Non-pigmented ciliary epithelial cell (primary cell): ENCODE measurements around the gene OR4C45.
A peak's percentile ranks its signal among the peaks of the same experiment; 100 is the strongest.
"Not testable (repeated sequence)": the region's sequence is repeated elsewhere in the genome, so short reads cannot be mapped to it uniquely, and the experiment has no call there.

Source experiments
- DNase-seq: peaks from one replicate; pipeline ENCODE4 v3.0.0-alpha.2; 2010; ENCODE audit warnings: low read depth

Gene OR4C45

DNA sequence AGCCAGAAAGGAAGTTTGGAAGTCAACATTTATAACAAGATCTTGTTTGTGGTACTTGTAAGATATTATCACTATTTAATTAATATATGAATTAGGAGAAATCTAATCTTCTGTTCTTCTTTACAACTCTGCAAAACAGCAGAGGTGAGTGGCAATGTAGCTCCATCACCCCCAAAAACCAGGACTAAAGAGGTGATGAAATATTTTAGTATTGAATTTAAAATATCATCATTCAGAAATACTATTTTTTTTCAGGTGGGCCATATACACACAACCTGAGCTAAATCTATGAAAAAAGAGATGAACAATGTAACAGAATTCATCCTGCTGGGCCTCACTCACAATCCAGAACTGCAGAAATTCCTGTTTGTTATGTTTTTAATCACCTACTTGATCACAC, at the start of gene OR4C45:
Gene OR4C45, plus strand, starts transcription at position 301 of the 400 bp plus-strand sequence.
- no peak for DNase-seq

DNA sequence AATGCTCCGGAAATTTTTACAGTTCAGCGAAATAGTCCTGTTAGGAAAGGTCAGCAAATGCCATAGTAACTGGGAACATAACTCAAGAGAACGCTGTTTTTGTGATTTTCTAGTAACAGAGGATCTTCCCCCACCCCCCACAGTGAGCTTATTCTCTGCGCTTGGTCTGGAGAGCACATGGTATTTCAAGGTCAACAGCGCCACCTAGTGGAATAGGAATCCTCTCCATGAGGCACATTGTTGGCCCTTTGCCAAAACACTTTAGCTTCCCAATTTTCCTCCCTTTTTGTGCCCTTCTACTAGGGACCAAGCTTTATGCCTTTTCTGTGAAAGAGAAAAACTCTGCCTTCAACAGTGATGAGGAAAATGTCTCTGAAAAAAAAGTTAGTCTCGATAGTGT, 37.1 kb upstream of the OR4C45 start:
- DNase-seq: peak; percentile 3

DNA sequence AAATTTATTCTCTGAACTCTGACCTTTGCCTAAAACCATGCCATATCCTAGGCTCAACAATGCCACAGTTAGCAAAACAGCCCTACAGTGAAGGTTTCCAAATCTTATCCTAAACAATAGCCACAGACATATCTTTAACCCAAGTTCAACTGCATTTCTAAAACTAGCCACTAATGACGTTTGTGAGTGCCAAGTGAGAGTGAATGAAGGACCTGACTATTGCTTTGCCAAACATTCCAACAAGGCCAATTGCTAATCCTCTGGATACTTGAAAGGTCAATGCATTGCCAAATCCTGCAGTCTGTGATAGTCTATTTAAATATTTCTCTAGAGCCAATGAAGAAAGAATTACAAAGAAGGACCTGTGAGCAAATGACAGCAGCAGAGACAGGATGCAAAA, 2.5 kb upstream of the OR4C45 start:
- no peak for DNase-seq

DNA sequence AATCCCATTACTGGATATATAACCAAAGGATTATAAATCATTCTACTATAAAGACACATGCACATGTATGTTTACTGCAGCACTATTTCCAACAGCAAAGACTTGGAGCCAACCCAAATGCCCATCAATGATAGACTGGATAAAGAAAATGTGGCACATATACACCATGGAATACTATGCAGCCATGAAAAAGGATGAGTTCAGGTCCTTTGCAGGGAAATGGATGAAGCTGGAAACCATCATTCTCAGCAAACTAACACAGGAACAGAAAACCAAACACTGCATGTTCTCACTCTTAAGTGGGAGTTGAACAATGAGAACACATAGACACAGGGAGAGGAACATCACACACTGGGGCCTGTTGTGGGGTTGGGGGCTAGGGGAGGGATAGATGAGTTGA, 3.6 kb downstream of the OR4C45 start:
- DNase-seq: not testable (repeated sequence)

DNA sequence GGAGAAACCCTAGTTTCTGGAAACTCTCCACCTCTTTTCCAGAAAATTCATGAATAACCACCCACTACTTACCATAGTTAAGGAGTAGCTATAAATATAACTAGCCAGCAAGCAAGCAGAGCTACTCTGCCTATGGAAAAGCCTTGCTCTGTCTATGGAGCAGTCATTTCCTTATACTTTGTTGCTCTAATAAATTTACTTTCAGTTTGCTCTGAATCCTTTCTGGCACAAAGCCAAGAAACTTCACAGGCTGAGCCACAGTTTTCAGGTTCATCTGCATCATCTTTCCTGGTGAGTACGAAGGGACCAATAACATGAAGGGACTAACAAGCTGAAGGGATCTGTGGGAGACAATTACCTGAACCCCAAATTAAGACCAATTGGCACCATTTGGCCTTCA, 4.6 kb downstream of the OR4C45 start:
- DNase-seq: no peak

DNA sequence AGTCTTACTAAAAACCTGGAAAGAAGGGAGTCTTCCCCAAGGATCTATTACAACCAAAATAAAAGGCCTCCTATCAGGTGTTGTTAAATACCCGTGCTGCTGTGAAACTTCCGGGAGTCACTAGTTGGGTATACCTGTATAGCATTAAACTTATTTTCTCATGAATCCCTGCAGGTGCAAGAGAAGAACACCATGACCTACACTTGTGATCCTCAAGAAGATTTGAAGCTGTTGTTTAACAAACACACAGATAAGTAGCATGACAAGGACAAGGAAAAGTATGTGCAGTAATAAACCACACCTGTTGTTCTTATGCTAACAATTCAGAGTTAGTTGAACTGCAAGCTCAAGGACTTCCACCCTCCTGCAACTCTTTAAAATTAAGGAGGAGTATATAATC, 12.0 kb downstream of the OR4C45 start:
- no peak for DNase-seq

DNA sequence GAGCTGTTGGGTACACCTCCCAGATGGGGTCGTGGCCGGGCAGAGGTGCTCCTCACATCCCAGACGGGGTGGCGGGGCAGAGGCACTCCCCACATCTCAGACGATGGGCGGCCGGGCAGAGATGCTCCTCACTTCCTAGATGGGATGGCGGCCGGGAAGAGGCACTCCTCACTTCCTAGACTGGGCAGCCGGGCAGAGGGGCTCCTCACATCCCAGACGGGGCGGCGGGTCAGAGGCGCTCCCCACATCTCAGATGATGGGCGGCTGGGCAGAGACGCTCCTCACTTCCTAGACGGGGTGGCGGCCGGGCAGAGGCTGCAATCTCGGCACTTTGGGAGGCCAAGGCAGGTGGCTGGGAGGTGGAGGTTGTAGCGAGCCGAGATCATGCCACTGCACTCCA, 30.4 kb downstream of the OR4C45 start:
- not testable (repeated sequence) for DNase-seq

DNA sequence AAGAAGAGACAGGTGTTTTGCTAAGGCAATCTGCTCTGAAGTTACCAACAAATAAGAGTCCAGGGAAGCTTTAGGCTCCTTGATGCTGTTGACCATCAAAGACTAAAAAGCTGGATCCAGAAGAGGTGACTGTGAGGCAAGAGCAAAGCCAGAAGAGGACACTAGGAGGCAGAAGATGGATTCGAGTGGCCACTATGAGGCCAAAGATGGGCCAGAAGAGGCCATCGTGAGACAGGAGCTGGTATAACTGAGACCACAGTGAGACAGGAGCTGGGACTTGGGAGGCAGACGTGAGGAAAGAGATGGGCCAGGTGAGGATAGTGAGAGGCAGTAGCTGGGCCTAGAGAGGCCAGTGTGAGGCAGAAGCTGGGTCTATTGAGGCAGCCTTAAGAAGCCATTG, 37.7 kb downstream of the OR4C45 start:
- no peak for DNase-seq

DNA sequence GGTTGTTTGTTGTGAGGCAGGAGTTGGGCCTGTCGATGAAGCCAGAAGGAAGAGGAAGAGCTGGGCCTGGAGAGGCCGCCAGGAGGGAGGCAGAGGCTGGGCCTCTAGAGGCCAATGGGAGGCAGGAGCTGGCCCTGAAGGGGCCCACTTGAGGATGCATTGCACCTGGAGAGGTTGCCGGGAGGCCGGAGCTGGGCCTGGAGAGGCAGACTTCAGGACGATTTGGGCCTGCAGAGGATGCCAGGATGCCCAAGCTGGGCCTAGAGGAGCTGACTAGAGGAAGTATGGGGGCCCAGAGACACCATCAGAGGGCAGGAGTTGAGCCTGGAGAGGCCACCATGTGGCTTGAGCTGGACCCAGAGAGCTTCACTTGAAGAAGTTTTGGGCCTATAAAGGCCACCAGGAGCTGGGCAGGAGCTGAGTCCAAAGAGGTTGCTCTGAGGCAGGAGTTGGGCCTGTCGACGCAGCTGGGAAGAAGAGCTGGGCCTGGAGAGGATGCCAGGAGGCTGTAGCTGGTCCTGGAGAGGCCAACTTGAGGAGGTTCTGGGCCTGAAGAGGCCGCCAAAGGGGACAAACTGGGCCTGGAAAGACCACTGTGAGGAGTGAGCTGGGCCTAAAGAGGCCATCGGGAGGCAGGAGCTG, 39.0 kb downstream of the OR4C45 start:
- DNase-seq: no peak

DNA sequence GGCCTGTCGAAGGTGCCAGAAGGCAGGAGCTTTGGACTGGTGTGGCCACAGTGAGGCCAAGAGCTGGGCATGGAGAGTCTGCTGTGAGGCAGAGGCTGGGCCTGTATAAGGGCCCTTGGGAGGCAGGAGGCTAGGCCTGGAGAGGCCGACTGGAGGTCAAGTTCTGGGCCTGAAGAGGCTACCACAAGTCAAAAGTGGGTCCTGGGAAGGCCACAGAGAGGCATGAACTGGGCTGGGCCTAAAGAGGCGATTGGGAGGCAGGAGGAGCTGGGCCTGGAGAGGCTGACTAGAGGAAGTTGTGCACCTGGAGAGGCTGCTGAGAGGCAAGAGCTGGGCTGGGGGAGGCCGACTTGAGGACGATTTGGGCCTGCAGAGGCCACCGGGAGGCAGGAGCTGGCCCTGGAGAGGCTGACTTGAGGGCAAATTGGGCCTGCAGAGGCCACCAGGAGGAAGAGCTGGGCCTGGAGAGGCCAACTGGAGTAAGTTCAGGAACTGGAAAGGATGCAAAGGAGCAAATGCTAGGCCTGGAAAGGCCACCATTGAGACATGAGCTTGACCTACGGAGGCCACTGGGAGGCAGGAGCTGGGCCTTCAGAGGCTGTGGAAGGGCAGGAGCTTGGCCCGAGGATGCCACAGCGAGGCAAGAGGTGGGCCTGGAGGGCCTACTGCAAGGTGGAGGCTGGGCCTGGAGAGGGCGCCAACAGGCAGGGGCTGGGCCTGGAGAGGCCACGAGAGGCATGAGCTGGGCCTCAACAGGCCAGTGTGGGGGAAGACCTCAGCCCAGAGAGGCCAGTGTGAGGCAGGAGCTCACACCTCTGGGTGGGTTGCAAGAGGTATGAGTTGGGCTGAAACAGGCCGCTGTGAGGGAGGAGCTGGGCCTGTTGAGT, 39.8 kb downstream of the OR4C45 start:
- no peak for DNase-seq

DNA sequence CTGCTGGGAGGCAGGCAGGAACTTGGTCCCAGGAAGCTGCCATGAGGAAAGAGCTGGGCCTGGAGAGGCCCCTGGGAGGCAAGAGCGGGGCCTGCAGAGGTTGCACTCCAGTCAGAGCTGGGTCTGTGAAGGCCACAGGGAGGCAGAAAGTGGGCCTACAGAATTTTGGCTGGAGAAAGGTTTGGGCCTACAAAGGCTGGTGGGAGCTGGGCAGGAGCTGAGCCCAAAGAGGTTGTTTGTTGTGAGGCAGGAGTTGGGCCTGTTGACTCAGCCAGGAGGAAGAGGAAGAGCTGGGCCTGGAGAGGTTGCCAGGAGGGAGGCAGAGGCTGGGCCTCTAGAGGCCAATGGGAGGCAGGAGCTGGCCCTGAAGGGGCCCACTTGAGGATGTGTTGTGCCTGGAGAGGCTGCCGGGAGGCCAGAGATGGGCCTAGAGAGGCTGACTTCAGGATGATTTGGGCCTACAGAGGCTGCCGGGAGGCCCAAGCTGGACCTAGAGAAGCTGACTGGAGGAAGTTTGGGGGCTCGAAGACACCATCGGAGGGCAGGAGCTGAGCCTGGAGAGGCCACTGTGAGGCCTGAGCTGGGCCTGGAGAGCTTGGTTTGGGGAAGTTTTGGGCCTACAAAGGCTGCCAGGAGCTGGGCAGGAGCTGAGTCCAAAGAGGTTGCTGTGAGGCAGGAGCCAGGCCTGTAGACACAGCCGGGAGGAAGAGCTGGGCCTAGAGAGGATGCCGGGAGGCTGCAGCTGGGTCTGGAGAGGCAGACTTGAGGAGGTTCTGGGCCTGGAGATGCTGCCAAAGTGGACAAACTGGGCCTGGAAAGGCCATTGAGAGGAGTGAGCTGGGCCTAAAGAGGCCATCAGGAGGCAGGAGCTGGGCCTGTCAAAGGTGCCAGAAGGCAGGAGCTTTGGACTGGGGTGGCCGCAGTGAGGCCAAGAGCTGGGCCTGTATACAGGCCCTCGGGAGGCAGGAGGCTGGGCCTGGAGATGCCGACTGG, 40.7 kb downstream of the OR4C45 start:
- no peak for DNase-seq

DNA sequence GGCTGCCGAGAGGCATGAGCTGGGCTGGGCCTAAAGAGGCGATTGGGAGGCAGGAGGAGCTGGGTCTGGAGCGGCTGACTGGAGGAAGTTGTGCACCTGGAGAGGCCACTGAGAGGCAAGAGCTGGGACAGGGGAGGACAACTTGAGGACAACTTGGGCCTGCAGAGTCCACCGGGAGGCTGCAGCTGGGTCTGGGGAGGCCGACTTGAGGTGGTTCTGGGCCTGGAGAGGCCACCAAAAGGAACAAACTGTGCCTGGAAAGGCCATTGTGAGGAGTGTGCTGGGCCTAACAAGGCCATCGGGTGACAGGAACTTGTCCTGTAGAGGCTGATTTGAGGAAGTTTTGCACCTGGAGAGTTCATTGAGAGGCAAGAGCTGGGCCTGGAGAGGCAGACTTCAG, 41.5 kb downstream of the OR4C45 start:
- DNase-seq: no peak

DNA sequence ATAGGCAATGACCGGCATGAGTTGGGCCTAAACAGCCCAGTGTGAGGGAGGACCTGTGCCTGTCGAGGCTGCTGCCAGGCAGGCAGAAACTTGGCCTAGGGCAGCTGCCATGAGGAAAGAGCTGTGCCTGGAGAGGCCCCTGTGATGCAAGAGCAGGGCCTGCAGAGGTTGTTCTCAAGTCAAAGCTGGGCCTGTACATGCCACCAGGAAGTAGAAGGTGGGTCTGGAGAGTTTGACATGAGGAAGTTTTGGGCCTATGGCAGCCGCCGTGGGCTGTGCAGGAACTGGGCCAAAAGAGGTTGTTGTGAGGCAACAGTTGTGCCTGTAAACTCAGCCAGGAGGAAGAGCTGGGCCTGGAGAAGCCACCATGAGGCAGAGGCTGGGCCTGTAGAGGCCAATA, 43.2 kb downstream of the OR4C45 start:
- DNase-seq: no peak

DNA sequence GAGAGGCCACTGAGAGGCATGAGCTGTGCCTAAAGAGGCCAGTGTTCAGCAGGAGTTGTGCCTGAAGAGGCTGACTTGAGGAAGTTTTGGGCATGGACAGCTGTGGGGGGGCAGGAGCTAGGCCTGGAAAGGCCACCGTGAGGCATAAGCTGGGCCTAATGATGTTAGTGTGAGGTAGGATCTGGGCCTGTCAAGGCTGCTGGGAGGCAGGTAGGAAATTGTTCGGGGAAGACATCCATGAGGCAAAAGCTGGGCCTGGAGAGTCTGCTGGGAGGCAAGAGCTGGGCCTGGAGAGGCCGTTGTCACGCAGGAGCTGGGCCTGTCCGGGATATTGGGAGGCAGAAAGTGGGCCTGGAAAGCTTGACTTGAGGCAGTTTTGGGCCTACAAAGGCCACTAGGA, 44.9 kb downstream of the OR4C45 start:
- DNase-seq: no peak

DNA sequence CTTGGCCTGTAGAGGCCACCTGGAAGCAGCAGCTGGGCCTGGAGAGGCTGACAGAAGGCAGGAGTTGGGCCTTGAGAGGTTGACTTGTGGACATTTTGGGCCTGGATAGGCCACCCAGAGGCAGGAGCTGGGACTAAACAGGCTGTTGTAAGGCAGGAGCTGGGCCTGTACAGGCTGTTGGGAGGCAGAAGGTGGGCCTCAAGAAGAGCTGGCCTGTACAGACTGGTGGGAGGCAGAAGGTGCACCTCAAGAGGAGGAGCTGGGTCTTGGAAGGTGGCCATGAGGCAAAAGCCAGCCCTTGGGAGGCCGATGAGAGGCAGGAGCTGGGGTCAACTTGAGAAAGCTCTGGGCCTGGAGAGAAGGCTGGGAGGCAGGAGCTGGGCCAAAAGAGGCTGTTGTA, 45.3 kb downstream of the OR4C45 start:
- DNase-seq: no peak

DNA sequence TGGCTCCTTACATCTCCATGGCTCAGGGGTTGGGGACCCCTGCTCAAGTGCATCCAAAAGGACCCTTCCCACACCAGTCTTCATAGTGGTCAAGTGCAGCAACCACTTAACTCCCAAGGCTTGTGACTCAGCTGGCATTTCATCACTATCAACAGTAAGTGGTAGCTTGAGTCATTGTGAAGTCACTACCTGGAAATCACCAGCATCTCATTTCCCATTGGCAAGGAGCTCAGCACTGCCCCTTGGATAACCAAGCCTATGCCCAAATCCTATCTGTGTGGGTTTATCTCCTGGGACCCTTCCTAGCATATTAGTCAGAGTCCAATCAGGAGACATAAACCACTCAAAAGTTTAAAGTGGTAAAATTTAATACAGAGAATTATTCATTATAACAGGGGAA, 46.3 kb downstream of the OR4C45 start:
- not testable (repeated sequence) for DNase-seq

DNA sequence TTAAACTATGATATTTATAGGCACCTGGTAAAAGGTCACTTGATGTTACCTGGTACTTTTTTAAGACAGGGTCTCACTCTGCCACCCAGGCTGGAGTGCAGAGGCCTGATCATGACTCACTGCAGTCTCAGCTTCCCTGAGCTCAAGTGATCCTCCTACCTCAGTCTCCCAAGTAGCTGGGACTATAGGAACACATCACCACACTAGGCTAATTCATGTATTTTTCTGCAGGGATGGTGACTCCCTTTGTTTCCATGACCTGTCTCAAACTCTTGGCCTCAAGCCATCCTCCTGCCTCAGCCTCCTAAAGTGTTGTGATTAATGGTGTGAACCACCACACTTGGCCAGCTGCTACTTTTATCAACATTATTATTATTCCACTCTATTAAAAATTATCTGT, 47.6 kb downstream of the OR4C45 start:
- no peak for DNase-seq
